HG03521 (cell line): ENCODE data around the gene FOSB.

Experiments used
- ATAC-seq: cut with Tn5 transposase; IDR thresholded peaks from one replicate; pipeline ENCODE4 v1.9.1; 2021; ENCODE audit warnings: mild to moderate bottlenecking, moderate library complexity; ENCODE audit not compliant: unreplicated experiment

The FOSB gene

GRCh38 chr19:45478454-45479238 is 10.8 kb downstream of the FOSB start:
- peak; percentile 69 for ATAC-seq

- no peak for ATAC-seq
Measured at GRCh38 chr19:45483033-45483432, 15.2 kb downstream of the FOSB start.

- ATAC-seq = no peak
Measured at GRCh38 chr19:45484273-45484945, 16.6 kb downstream of the FOSB start.

GRCh38 chr19:45485305-45486077 is 17.7 kb downstream of the FOSB start:
- peak; percentile 92 for ATAC-seq

- no peak for ATAC-seq
Measured at GRCh38 chr19:45488708-45489107, 20.9 kb downstream of the FOSB start.

GRCh38 chr19:45489216-45489855 is 21.5 kb downstream of the FOSB start:
- no peak for ATAC-seq

- no peak for ATAC-seq
Measured at GRCh38 chr19:45492137-45492626, 24.4 kb downstream of the FOSB start.

GRCh38 chr19:45492627-45493470 is 25.1 kb downstream of the FOSB start:
- no peak for ATAC-seq

- no peak for ATAC-seq
Measured at GRCh38 chr19:45494261-45494916, 26.6 kb downstream of the FOSB start.

- no peak for ATAC-seq
Measured at GRCh38 chr19:45495178-45495577, 27.4 kb downstream of the FOSB start.

- ATAC-seq = no peak
Measured at GRCh38 chr19:45496349-45496953, 28.7 kb downstream of the FOSB start.

- ATAC-seq = no peak
Measured at GRCh38 chr19:45497791-45498190, 30.0 kb downstream of the FOSB start.

GRCh38 chr19:45498411-45499195 is 30.8 kb downstream of the FOSB start, which contains the start of gene PPM1N:
Gene PPM1N (plus strand): TSS chr19:45498443. CDS start chr19:45498473, 30 bp downstream.
- ATAC-seq = no peak

GRCh38 chr19:45499196-45500180 is 31.7 kb downstream of the FOSB start:
- no peak for ATAC-seq

GRCh38 chr19:45500918-45501729 is 33.3 kb downstream of the FOSB start:
- ATAC-seq = no peak

- no peak for ATAC-seq
Measured at GRCh38 chr19:45501730-45502014, 33.9 kb downstream of the FOSB start.
